IPS DF 4.7 (cell line): ENCODE results near the gene NFIC.
"Not testable (repeated sequence)": the region's sequence is repeated elsewhere in the genome, so short reads cannot be mapped to it uniquely, and the experiment has no call there.

Source experiments
- DNase-seq: peaks from one replicate; pipeline ENCODE4 v3.0.0-alpha.2; 2013; ENCODE audit warnings: low spot score; ENCODE audit errors: extremely low read depth

NFIC gene

GRCh38 chr19:3508121-3508661, 141.8 kb downstream of the NFIC start:
- DNase-seq, result not testable (repeated sequence)

DNA sequence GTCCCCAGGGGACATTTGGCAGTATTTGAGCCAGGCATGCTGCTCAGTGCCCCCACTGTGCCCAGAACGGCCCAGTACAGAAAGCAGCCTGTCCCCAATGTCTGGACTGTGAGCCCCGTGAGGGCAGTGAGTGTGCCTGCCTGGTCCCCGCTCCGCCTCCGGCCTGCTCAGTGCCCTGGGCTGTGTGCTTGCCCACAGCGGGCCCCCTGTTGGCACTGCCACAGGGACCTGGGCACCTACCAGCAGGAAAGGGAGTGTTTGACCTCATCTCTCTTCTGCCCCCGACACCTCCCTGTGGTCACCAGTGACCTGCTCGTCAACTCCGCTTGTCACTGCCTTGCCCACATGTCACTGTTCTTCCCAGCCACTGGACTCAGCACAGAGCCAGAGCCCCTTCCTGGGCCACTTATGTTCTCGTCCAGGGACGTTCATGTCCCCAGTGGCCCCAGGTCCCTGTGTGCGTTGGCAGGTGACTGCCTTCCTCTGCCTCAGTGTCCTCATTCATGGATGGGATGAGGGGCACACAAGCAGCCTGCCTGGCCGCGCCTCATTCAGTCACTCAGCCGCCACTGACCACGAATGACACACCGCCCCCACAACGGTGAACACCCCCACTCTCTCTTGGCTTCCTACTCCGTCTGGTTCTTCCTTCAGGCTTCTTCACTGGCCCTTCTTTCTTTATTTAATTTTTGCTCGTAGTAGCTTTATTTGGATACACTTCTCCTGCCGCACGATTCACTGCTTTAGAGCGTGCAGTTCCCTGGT, 142.6 kb downstream of the NFIC start:
- DNase-seq, result no peak

GRCh38 chr19:3509566-3509989, 143.2 kb downstream of the NFIC start:
- DNase-seq, result no peak

GRCh38 chr19:3510727-3511126, 144.3 kb downstream of the NFIC start:
- DNase-seq, result no peak

- no peak for DNase-seq
These were observed 145.3 kb downstream of the NFIC start for GRCh38 chr19:3511506-3512251.

GRCh38 chr19:3512562-3513228, 146.3 kb downstream of the NFIC start:
- DNase-seq, result no peak

GRCh38 chr19:3513229-3514140, 147.1 kb downstream of the NFIC start:
- no peak for DNase-seq

- no peak for DNase-seq
These were observed 148.5 kb downstream of the NFIC start for GRCh38 chr19:3514930-3515329.

DNA sequence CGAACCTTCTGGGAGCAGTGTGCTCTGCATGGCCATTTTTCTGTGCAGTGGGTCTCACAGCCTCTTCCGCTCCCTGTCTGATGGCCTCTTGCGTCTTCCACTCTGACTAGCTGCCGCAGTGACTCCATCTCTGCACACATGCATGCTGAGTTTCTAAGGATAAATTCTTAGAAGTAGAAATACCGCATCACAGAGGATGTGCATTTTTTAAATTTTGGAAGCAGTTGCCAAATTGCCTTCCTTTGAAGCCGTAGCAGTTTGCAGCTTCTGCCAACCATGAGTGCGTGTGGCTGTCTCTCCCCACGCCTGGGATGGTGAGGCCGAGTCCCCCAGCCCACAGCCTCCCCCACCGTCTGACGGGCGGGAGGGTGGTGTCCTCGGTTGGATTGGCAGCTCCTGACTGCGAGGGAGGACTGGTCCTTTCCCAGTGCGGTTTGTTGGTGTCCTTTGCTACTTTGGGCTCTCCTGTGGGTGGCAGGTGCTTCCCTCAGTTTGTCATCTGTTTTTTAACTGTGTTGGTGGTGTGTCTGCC, 149.6 kb downstream of the NFIC start:
- DNase-seq, result no peak

DNA sequence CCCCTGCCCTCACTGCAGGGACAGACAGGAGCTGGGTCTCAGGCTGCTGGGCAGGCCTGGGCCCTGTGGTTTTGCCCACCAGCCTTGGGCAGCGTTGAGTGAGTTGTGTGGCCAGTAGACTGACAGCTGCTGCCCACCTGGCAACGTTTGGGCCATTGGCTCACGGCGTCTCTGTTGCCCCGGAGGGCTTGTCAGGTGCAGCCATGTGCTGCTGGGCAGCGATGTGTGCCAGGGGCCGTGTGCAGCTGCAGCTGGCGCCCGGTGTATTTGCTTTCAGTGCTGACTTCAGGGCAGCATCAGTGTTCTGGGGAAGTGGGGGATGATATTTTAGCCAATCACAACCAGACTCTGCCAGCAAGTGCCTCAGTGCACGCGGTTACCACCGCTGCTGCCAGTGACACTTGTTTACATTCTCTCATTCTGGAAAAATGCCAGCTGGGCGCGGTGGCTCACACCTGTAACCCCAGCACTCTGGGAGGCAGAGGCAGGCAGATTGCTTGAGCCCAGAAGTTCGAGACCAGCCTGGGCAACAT, 150.4 kb downstream of the NFIC start:
- DNase-seq, result no peak

DNA sequence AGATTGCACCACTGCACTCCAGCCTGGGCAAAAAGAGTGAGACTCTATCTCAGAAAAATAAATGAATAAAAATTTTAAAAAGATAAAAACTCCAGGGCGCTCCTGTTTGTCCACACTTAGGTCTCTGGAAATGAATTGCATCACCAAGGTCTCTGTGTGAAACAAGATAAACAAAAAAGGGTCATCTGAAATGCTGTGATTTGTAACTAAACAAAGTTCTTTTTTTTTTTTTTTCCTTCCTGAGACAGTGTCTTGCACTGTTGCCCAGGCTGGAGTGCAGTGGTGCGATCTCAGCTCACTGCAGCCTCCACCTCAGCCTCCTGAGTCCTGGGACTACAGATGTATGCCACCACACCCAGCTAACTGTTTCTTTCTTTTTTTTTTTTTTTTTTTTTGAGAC, 151.3 kb downstream of the NFIC start:
- DNase-seq, result no peak

- DNase-seq, result no peak
These were observed 151.9 kb downstream of the NFIC start for GRCh38 chr19:3518255-3518654.

- no peak for DNase-seq
These were observed 152.3 kb downstream of the NFIC start for GRCh38 chr19:3518659-3519058.
